Spinal cord (tissue), 10 donors: ENCODE data around the gene M1AP. TPM values are rescaled to one million over a fixed set of nuclear protein-coding genes. Genes with fewer than 3 reads are reported as not detected.
"Not testable (repeated sequence)": the region's sequence is repeated elsewhere in the genome, so short reads cannot be mapped to it uniquely, and the experiment has no call there.

Experiments used
- DNase-seq, 6 donors: peaks; one replicate each; pipeline versions ENCODE4 v3.0.0 to v3.0.0-alpha.2; 2013 to 2015; ENCODE audit warnings: low spot score in 6 of 6, low read depth in 4 of 6
- H3K27ac ChIP-seq: one replicate; pipeline ENCODE4 v1.5.1; 2013; ENCODE audit warnings: low read depth, low read length, control low read depth
- H3K27me3 ChIP-seq: one replicate; pipeline ENCODE4 v1.6.1; 2013; ENCODE audit warnings: low read length; ENCODE audit not compliant: control insufficient read depth, insufficient read depth
- H3K36me3 ChIP-seq: one replicate; pipeline ENCODE4 v1.6.1; 2013; ENCODE audit warnings: low read length; ENCODE audit not compliant: control insufficient read depth, insufficient read depth
- H3K4me1 ChIP-seq: one replicate; pipeline ENCODE4 v1.6.1; 2013; ENCODE audit warnings: low read length; ENCODE audit not compliant: control insufficient read depth, insufficient read depth
- H3K4me3 ChIP-seq: one replicate; pipeline ENCODE4 v1.5.1; 2013; ENCODE audit warnings: low read depth, low read length, control low read depth
- H3K9me3 ChIP-seq: one replicate; pipeline ENCODE4 v1.6.1; 2013; ENCODE audit warnings: low read length; ENCODE audit not compliant: control insufficient read depth, insufficient read depth
- WGBS: methylation state at CpG from one replicate; pipeline ENCODE4 v1.1.5; 2013; ENCODE audit warnings: missing lambda C conversion rate; ENCODE audit not compliant: insufficient coverage; 5-methylcytosine and 5-hydroxymethylcytosine counted together
- polyA plus RNA-seq, 2 donors: library from polyadenylated mRNA; unstranded; fragments of 120-200 nt; gene quantifications; one replicate each; pipeline ENCODE4 v1.2.1, GENCODE V29; 2013; ENCODE audit not compliant: insufficient read length in 2 of 2
- total RNA-seq, 2 donors: library from RNA; depleted of rRNA in 1 of 2; stranded (reverse); fragments of 120-200 nt in 1 of 2; fragments of >200 nt in 1 of 2; gene quantifications; one replicate each; pipeline versions ENCODE4 v1.2.3 to v1.2.4, GENCODE V29; 2013 to 2014
- donor health status: healthy.

Gene M1AP
- total and polyA plus RNA-seq, 4 donors: 0.33 to 1.3 (median 0.89) TPM

DNA sequence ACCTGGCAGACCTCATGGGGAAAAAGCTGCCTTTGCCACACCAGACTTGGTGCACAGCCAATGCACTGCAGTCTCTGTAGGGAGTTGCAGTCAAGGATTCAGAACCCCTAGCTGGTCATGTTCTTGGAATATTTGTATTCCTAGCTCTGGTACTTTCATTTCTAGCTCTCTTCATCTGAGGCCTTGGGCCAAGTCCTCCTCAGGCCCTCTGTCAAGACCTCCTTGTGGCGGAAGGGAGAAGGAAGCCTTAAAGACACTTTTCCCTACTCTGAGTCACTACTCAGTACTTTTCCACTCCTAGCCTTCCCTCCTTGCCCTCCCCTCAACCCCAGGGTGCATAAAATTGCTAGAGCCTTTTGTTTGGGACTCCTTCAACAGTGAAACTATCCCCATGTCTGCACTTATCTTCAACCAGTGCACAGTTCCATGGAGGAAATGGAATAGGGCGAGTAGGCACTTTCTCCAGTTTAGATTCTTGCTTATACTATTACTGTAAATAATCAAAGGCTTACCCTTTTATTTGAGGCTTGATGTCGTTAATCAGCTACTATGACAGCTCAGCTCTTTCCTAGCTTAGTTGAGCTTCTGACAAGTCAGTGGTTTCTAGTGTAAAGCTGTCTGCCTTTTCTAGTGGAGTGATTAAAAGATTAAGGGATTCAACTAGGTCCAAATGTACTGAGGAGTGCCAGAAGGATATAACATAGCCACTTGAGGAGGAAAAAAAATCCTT, 15.8 kb downstream of the M1AP start:
- Histone ChIP-seq H3K4me1 (no peaks in the 10 kb centered on the region), H3K4me3 (no peak overlapping the region), H3K9me3 (no peaks in the 10 kb centered on the region), H3K36me3 (no peaks in the 10 kb centered on the region), H3K27me3 (no peaks in the 10 kb centered on the region), H3K27ac (no peak overlapping the region)
- 90% methylated on average over 2 of the region's 3 CpGs for WGBS
- DNase-seq: no peak

DNA sequence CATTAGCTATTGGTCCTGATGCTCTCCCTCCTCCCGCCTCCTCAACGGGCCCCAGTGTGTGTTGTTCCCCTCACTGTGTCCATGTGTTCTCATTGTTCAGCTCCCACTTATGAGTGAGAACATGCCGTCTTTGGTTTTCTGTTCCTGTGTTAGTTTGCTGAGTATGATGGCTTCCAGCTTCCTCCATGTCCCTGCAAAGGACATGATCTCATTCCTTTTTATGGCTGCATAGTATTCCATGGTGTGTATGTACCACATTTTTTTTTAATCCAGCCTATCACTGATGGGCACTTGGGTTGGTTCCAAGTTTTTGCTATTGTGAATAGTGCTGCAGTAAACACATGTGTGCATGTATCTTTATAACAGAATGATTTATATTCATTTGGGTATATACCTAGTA, 17.7 kb downstream of the M1AP start:
- not testable (repeated sequence) for H3K27ac ChIP-seq, H3K9me3 ChIP-seq, H3K4me1 ChIP-seq, H3K27me3 ChIP-seq, H3K4me3 ChIP-seq, DNase-seq, H3K36me3 ChIP-seq
- WGBS: no CpG with 5 or more reads among the region's 3 CpGs

- no peaks in the 10 kb centered on the region for H3K9me3 ChIP-seq
- no CpG with 5 or more reads among the region's 3 CpGs for WGBS
- H3K27me3 ChIP-seq: no peaks in the 10 kb centered on the region
- H3K4me1 ChIP-seq: no peaks in the 10 kb centered on the region
- H3K27ac ChIP-seq: no peak overlapping the region
- H3K4me3 ChIP-seq: no peak overlapping the region
- no peaks in the 10 kb centered on the region for H3K36me3 ChIP-seq
- DNase-seq: no peak
These were observed 19.5 kb downstream of the M1AP start for GRCh38 chr2:74628538-74629105.

DNA sequence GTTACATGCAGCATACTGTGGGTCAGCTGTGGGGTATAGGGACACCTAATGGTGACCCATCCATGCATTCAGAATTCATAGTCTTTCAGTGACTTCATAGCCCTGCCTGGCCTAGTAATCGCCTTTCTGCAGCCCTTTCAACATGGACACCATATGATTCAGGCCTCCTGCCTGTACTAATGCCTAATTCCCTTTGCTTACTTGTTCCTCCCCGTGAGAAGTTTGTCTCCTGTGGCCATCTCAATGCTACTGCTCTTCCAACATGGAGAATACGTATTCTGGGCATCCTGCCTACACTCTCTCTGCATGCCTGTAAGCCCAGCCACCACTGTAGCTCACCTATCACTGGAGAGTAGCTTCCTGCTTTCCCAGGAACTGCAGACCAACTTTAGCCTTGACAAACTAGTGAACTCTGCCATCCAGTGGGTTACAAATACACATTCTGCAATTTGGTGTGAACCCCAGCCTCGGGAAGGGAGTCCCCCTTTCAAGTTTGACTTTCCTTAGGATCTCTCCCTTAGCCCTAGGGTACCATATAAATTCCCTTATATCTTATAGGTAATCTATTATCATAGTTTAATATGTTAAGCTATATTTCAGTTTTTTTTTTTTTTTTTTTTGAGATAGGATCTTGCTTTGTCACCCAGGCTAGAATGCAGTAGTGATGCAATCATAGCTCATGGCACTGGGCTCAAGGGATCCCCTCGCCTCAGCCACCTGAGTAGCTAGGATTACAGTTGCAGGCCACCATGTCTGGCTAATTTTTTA, 22.3 kb downstream of the M1AP start:
- H3K36me3 ChIP-seq: no peaks in the 10 kb centered on the region
- H3K27me3 ChIP-seq: no peaks in the 10 kb centered on the region
- no peak overlapping the region for H3K4me3 ChIP-seq
- H3K27ac ChIP-seq: no peak overlapping the region
- no peaks in the 10 kb centered on the region for H3K4me1 ChIP-seq
- WGBS: 81% methylated on average over 4 of the region's 5 CpGs
- no peaks in the 10 kb centered on the region for H3K9me3 ChIP-seq
- DNase-seq: no peak

GRCh38 chr2:74620671-74621070, 27.5 kb downstream of the M1AP start:
- no peaks in the 10 kb centered on the region for H3K27me3 ChIP-seq
- no peak overlapping the region for H3K4me3 ChIP-seq
- no peak for DNase-seq
- no peaks in the 10 kb centered on the region for H3K4me1 ChIP-seq
- no peak overlapping the region for H3K27ac ChIP-seq
- 100% methylated on average over 12 of the region's 12 CpGs for whole genome bisulfite sequencing
- no peaks in the 10 kb centered on the region for H3K36me3 ChIP-seq
- H3K9me3 ChIP-seq: no peaks in the 10 kb centered on the region

- Histone ChIP-seq H3K4me3 (no peak overlapping the region), H3K27me3 (no peaks in the 10 kb centered on the region), H3K9me3 (no peaks in the 10 kb centered on the region), H3K36me3 (no peaks in the 10 kb centered on the region), H3K27ac (no peak overlapping the region), H3K4me1 (no peaks in the 10 kb centered on the region)
- WGBS: no CpG with 5 or more reads among the region's 5 CpGs
- no peak for DNase-seq
These were observed 28.4 kb downstream of the M1AP start for GRCh38 chr2:74619651-74620297.

DNA sequence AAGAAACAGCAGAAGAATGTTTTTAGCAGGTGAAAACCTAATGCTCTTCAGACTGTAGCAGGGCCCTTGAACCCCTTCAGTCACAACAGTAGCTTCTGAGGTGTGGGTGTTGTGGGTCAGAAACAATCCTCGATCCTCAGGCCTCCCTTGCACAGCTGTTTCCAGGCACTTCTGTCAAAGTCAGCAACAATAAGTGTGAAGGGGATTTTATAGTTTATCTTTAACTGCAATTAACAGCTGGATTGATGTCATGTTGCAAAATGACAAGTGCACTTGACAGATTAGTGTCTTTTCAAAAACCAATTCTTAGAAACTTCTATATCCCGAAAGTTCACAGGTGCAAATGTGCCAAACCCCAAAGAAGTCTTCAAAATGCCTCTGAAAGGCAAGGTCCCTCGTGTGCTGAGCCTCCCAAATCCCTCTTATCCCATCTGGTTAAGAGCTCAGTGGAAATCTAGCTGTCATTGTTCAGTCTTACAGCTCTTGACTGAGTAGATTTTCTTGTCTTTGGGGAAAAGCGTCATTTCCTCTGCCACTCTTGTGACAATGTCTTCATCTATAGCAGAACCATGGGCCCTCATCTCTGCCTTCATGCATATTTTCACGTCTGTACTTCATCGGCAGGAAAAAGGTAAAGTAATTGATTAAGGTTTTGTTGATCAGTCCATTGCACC, 29.6 kb downstream of the M1AP start:
- no peaks in the 10 kb centered on the region for H3K4me1 ChIP-seq
- H3K36me3 ChIP-seq: no peaks in the 10 kb centered on the region
- DNase-seq: no peak
- H3K27ac ChIP-seq: no peak overlapping the region
- H3K9me3 ChIP-seq: no peaks in the 10 kb centered on the region
- no peaks in the 10 kb centered on the region for H3K27me3 ChIP-seq
- no peak overlapping the region for H3K4me3 ChIP-seq
- no CpG with 5 or more reads among the region's 6 CpGs for WGBS

GRCh38 chr2:74617122-74617521, 31.0 kb downstream of the M1AP start:
- DNase-seq: no peak
- Histone ChIP-seq H3K27ac (no peak overlapping the region), H3K9me3 (no peaks in the 10 kb centered on the region), H3K4me1 (no peaks in the 10 kb centered on the region), H3K27me3 (peaks cover 3% of the 10 kb centered on the region), H3K4me3 (no peak overlapping the region), H3K36me3 (no peaks in the 10 kb centered on the region)
- no CpG with 5 or more reads among the region's 3 CpGs for WGBS

DNA sequence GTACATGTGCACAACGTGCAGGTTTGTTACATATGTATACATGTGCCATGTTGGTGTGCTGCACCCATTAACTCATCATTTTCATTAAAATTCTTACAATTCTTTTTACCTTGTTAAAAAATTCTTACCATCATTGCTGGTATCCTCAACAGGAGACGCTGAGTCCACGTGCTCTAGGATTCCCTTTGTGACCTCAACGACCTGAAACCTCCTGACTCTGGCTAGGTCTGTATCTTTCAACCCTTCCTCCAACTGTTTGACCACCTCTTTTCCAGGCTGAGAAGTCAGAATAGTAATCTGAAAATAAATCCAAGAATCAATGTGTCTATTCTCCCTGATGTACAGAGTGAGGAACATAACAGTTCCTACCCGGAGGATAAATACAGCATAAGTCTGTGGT, 41.2 kb downstream of the M1AP start:
- Histone ChIP-seq H3K4me3 (no peak overlapping the region), H3K4me1 (no peaks in the 10 kb centered on the region), H3K9me3 (no peaks in the 10 kb centered on the region), H3K27ac (no peak overlapping the region), H3K27me3 (peaks cover 13% of the 10 kb centered on the region), H3K36me3 (no peaks in the 10 kb centered on the region)
- 52% methylated on average over 3 of the region's 5 CpGs for WGBS
- no peak for DNase-seq
